NB4 (cell line): ENCODE results near the gene UNC13B.

Experiments
- POLR2A ChIP-seq: IDR thresholded peaks from 2 replicates; pipeline ENCODE4 v1.6.1; 2011; ENCODE audit warnings: mild to moderate bottlenecking; ENCODE audit not compliant: insufficient read length; ENCODE audit errors: extremely low read depth
- TF ChIP-seq, protein P1 (sequence below): IDR thresholded peaks from one replicate; pipeline ENCODE4 v1.5.1; 2012; ENCODE audit warnings: low read depth, low read length

DNA sequence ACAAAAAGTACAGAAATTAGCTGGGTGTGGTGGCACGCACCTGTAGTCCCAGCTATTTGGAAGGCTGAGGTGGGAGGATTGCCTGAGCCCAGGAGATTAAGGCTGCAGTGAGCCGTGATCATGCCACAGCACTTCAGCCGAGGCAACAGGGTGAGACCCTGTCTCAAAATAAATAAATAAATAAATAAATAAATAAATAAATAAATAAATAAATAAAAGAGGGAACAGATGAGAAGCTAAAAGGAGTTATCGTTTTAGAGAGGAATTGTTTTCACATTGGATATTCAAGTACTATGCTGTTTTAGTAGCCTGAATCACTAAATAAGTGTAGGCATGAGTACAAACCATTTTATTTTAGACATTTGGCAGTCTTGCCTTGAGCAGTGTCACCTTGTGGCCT lies 151.7 kb downstream of the UNC13B start:
- TF ChIP-seq, protein P1, sequence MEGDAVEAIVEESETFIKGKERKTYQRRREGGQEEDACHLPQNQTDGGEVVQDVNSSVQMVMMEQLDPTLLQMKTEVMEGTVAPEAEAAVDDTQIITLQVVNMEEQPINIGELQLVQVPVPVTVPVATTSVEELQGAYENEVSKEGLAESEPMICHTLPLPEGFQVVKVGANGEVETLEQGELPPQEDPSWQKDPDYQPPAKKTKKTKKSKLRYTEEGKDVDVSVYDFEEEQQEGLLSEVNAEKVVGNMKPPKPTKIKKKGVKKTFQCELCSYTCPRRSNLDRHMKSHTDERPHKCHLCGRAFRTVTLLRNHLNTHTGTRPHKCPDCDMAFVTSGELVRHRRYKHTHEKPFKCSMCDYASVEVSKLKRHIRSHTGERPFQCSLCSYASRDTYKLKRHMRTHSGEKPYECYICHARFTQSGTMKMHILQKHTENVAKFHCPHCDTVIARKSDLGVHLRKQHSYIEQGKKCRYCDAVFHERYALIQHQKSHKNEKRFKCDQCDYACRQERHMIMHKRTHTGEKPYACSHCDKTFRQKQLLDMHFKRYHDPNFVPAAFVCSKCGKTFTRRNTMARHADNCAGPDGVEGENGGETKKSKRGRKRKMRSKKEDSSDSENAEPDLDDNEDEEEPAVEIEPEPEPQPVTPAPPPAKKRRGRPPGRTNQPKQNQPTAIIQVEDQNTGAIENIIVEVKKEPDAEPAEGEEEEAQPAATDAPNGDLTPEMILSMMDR, result no peak
- TF ChIP-seq POLR2A, result no peak
